Measurements from ENCODE around the gene VTI1A.

DNA sequence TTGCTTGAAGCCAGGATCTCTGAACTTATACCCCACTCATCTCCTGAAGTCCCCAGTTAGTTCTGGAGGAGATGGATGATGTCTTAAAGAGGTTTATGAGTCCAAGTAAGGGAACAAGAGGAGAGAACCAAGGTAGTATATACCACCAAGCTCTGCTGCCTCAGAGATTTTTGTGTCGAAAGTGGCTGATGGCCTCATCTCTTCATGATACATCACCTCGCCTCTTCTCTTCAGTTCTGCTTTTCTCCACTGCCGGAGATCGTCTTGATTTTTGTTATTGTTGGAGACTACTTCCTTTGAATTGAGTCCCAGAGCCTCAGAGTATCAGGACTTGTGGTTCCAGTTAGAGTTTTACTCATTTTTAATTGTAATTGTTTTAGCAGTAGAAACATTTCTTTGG is 1.9 kb downstream of the VTI1A start:
- TF ChIP-seq, protein P1, sequence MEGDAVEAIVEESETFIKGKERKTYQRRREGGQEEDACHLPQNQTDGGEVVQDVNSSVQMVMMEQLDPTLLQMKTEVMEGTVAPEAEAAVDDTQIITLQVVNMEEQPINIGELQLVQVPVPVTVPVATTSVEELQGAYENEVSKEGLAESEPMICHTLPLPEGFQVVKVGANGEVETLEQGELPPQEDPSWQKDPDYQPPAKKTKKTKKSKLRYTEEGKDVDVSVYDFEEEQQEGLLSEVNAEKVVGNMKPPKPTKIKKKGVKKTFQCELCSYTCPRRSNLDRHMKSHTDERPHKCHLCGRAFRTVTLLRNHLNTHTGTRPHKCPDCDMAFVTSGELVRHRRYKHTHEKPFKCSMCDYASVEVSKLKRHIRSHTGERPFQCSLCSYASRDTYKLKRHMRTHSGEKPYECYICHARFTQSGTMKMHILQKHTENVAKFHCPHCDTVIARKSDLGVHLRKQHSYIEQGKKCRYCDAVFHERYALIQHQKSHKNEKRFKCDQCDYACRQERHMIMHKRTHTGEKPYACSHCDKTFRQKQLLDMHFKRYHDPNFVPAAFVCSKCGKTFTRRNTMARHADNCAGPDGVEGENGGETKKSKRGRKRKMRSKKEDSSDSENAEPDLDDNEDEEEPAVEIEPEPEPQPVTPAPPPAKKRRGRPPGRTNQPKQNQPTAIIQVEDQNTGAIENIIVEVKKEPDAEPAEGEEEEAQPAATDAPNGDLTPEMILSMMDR (IDR thresholded peaks at IDR 0.05): no peak
- no peak for TF ChIP-seq POLR2A (IDR thresholded peaks at IDR 0.05)

Data from adrenal gland (tissue), 5 donors.